CD4-positive, alpha-beta T cell treated with Interferon alpha-2 for 1 hour (primary cell): ENCODE data around the gene COASY.
"Not testable (repeated sequence)": the region's sequence is repeated elsewhere in the genome, so short reads cannot be mapped to it uniquely, and the experiment has no call there.

Source experiments
- DNase-seq, 2 donors: peaks; one replicate each; pipeline ENCODE4 v3.0.0-alpha.2; 2020 to 2022

Gene COASY

GRCh38 chr17:42553161-42553818, 8.7 kb upstream of the COASY start:
- DNase-seq = no peak

- DNase-seq = peak in 1 of 2 donors; percentile 37
Observed at GRCh38 chr17:42553866-42554249, 8.1 kb upstream of the COASY start.

GRCh38 chr17:42554250-42555121, 7.5 kb upstream of the COASY start:
- peak; percentile 85 to 87 for DNase-seq

DNA sequence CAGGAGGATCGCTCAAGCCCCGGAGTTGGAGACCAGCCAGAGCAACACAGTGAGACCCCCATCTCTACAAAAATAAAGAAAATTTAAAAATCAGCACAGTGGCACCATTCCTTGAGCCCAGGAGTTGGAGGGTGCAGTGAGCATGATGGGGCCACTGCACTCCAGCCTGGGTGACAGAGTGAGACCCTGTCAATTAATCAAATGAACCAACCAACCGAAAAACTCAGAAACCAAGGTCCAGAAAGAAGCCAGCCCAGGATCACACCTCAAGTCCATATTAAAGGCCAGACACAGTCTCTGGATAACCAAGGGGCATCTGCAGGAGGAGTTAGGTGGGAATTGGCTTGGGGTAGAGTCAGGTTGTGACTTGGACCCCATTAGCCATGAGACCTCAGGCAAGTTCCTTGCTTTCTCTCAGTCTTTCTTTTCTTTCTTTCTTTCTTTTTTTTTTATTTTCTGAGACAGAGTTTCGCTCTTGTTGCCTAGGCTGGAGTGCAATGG, 6.8 kb upstream of the COASY start:
- no peak for DNase-seq

DNA sequence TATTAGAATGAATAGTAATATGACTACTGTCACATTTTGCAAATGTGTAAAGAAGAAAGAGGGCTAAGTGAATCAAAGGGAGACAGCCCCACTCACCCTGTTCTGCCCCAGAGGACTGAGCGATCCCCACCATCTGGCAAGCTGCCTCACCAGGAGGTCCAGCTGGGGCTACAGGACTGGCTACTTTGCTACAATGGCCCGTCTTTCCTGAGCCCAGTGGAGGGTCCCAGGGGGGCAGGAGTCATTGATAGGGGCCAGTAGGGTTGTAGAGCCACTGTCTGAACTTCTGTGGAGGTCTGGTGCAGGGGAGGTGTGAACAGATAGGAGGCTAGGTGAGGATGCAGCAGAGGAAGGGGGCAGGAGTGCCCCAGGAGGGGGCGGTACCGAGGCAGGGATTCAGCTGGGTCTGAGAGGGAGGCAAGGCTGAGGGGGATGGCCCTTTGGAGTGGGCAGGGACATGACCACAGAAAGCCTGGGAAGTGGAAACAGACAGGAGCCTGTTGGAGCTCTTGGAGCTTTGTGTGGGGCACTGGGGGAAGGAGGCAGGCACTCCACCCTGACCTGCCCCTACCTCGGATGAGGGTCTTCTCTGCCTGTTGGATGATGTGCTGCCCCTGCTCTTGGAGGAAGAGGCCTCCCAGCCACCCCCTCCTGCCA, 5.9 kb upstream of the COASY start:
- DNase-seq = not testable (repeated sequence)

DNA sequence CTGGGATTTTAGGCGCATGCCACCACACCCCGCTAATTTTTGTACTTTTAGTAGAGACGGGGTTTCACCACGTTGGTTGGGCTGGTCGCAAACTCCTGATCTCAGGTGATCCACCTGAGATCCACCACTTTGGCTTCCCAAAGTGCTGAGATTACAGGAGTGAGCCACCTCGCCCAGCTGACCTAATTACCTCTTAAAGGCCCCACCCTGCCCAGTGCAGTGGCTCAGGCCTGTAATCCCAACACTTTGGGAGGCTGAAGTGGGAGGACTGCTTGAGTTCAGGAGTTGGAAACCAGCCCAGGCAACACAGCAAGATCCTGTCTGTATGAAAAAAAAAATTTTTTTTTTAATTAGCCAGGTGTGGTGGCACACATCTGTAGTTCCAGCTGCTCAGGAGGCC, 2.9 kb upstream of the COASY start:
- DNase-seq = no peak

GRCh38 chr17:42560246-42560645, 1.7 kb upstream of the COASY start:
- no peak for DNase-seq

DNA sequence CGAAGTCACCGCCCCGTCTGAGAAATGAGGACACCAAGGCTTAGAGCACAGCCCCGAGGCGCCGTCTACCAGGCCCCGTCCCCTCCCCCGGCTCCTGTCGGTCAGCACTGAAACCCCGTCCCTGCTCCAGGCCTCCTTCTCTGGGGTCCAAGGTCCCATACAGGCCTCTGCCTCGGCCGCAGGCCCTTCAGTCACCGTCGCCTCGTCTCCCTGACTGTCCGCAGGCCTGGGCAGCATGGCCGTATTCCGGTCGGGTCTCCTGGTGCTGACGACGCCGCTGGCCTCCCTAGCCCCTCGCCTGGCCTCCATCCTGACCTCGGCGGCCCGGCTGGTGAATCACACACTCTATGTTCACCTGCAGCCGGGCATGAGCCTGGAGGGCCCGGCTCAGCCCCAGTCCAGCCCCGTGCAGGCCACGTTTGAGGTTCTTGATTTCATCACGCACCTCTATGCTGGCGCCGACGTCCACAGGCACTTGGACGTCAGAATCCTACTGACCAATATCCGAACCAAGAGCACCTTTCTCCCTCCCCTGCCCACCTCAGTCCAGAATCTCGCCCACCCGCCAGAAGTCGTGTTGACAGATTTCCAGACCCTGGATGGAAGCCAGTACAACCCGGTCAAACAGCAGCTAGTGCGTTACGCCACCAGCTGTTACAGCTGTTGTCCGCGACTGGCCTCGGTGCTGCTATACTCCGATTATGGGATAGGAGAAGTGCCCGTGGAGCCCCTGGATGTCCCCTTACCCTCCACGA, 617 bp downstream of the COASY start:
- DNase-seq = no peak

GRCh38 chr17:42563143-42563509, 1.2 kb downstream of the COASY start:
- no peak for DNase-seq

DNA sequence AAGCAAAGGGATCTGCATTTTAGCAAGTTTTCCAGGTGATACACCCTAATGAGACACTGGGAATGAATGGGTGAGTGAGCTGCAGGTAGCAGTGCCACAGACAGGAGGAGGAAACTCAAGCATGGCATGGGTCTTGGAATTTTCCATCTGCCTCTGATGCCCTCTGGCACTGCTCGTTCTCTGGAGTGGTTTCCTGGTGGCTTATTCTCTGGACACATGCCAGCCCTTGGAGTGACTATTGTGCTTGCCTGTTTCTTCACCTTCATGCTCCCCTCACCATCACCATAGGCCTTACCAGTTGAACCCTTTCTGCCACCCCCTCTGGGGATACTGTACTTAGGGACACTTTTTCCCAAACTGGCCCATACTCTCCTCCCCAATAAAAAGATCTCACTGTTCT, 1.6 kb downstream of the COASY start:
- no peak for DNase-seq

DNA sequence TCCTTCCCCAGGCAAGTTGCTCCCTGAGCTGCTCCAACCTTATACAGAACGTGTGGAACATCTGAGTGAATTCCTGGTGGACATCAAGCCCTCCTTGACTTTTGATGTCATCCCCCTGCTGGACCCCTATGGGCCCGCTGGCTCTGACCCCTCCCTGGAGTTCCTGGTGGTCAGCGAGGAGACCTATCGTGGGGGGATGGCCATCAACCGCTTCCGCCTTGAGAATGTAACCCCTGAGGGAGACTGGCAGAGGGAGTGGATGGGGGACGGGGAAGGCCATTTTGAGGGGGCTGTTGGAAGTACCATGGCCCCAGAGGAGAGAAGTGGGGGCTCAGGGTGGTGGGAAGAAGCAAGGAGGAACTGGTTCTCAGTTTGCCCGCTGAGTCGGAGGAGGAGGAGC, 2.0 kb downstream of the COASY start:
- no peak for DNase-seq

GRCh38 chr17:42564815-42565522, 3.0 kb downstream of the COASY start:
- no peak for DNase-seq

- DNase-seq = no peak
Observed at GRCh38 chr17:42565523-42566214, 3.7 kb downstream of the COASY start.

DNA sequence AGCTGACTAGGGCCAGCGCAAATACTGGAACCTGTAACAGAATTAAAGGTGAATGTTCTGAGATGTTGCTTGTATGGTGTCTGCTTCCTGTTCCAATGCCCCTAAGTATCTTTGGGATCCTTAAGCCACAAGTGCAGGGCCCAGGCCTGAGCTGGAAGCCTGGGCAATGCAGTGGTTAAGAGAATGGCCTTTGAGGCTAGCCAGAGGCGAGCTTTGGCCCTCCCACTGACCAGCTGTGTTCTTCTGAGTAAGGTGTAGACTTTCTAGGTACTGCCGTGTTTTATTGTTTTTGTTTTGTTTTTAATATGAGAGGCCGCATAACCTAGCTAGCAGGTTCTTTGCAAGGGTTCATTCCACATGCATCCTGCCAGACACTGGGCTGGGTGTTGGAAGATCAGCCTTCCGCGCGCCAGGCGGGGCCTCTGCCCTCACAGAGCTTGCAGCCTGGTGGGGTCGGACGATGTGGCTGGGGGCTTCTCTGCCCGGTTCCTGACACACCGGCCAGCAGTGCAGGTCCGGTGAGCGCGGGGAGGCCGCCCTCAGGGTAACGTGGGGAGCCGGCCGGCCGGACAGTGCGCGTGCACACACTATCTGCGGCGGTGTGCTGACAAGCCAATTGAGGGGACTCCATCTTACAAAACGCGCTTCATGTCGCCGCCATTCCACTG, 4.4 kb downstream of the COASY start:
- peak in 1 of 2 donors; percentile 27 for DNase-seq

DNA sequence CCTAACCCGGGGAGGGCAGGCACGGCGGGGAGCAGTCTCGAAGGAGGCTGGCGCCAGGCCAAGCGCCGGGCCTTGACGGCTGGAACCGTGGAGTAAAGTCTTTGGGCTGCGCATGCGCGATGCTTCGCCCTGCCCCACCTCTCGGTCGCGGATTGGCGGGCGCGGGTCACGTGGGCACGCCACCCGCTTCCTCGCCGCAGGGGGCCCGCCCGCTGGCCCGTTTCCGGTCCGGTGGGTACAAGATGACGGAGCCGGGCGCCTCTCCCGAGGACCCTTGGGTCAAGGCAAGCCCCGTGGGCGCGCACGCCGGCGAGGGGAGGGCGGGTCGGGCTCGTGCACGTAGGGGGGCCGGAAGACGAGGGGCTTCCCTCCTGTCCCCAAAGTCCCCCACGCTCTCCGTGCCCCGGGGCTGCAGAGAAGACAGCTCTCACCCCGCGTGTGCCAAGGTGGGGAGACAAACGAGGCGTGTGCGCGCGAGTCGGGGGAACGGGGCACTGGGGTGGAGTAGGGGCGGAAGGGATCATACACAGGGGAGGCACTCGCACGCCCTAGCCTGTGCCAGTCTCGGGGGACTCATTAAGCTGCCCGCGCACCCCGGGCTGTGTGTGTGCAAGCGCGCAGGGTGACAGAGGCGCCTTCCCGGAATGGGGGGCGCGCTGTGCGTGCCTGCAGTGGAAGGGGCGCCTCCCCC, 5.1 kb downstream of the COASY start, which contains the start of gene MLX:
Gene MLX, plus strand, starts transcription at position 218 of the 691 bp plus-strand sequence. Its CDS starts 25 bp downstream, at position 243.
- peak; percentile 91 to 94 for DNase-seq

DNA sequence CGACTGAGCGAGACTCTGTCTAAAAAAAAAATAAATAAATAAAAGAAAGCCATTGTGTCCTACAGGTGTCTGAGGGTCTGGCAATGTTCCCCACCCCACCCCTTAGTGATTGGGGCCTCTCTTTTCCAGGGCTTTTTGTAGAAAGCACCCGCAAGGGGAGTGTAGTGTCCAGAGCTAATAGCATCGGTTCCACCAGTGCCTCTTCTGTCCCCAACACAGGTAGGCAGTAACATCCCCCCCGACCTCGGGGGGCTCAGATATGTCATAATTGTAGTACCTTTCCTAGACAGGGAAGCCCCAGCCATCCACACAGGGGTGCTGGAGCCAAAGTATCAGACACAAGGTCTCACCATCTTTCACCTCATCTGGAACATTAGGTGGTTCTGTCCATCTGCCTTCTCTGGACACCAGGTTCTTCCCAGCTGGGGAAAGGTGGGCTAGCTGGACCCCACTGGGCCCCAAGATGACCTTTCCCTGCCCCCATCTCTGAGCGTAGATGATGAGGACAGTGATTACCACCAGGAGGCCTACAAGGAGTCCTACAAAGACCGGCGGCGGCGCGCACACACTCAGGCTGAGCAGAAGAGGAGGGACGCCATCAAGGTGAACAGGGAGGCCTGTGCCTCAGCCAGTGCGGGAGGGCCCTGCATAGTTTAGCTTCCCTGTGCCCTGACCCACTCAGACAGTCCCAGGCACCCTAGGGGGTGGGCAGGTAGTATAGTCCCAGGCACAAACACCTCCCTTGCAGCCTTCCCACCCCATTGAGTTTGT, 6.6 kb downstream of the COASY start:
- DNase-seq = no peak

GRCh38 chr17:42571435-42572225, 9.7 kb downstream of the COASY start:
- DNase-seq = no peak

GRCh38 chr17:42573095-42573494, 11.1 kb downstream of the COASY start:
- no peak for DNase-seq

- DNase-seq = no peak
Observed at GRCh38 chr17:42574463-42574862, 12.5 kb downstream of the COASY start.
